Neuronal stem cell (in vitro differentiated cells): ENCODE data around the gene RNF10. TPM values are rescaled to one million over a fixed set of nuclear protein-coding genes. Genes with fewer than 3 reads are reported as not detected.
"Not testable (repeated sequence)": the region's sequence is repeated elsewhere in the genome, so short reads cannot be mapped to it uniquely, and the experiment has no call there.

Experiments
- DNase-seq: peaks from one replicate; pipeline ENCODE4 v3.0.0-alpha.2; 2013; ENCODE audit warnings: low spot score
- H2AFZ ChIP-seq: one replicate; pipeline ENCODE4 v1.6.1; 2013; ENCODE audit warnings: mild to moderate bottlenecking, low read length, inconsistent platforms
- H2AK5ac ChIP-seq: 2 replicates; pipeline ENCODE4 v1.6.1; 2013; ENCODE audit warnings: low read depth, mild to moderate bottlenecking, inconsistent platforms, low read length, moderate library complexity, mixed read lengths
- H2BK120ac ChIP-seq: 2 replicates; pipeline ENCODE4 v1.6.1; 2013; ENCODE audit warnings: low read depth, mild to moderate bottlenecking, inconsistent platforms, low read length, moderate library complexity, mixed read lengths
- H2BK12ac ChIP-seq: one replicate; pipeline ENCODE4 v1.6.1; 2013; ENCODE audit warnings: low read length, inconsistent platforms
- H2BK15ac ChIP-seq: 2 replicates; pipeline ENCODE4 v1.6.1; 2013; ENCODE audit warnings: mild to moderate bottlenecking, low read length, inconsistent platforms, mixed read lengths
- H2BK5ac ChIP-seq: one replicate; pipeline ENCODE4 v1.6.1; 2013; ENCODE audit warnings: inconsistent platforms, mild to moderate bottlenecking, low read length, moderate library complexity
- H3K14ac ChIP-seq: one replicate; pipeline ENCODE4 v1.6.1; 2013; ENCODE audit warnings: low read length, inconsistent platforms
- H3K18ac ChIP-seq: 2 replicates; pipeline ENCODE4 v1.6.1; 2013; ENCODE audit warnings: low read length, inconsistent platforms
- H3K23ac ChIP-seq: 2 replicates; pipeline ENCODE4 v1.6.1; 2013; ENCODE audit warnings: low read depth, mild to moderate bottlenecking, mixed read lengths, low read length, inconsistent platforms; ENCODE audit not compliant: poor library complexity
- H3K27ac ChIP-seq: replicated peaks from 3 replicates; pipeline ENCODE4 v1.5.1; 2013; ENCODE audit warnings: low read length, inconsistent platforms
- H3K27me3 ChIP-seq, 3 experiments: 2 replicates each; pipeline ENCODE4 v1.6.1; 2013; ENCODE audit warnings: low read length in 3 of 3, mild to moderate bottlenecking in 2 of 3, inconsistent platforms in 1 of 3, low read depth in 1 of 3, mixed read lengths in 1 of 3, moderate library complexity in 1 of 3; ENCODE audit not compliant: control insufficient read depth in 3 of 3, insufficient read depth in 3 of 3
- H3K36me3 ChIP-seq, 2 donors: replicated peaks in 1 of 2; 2 replicates each; pipeline ENCODE4 v1.6.1; 2013; ENCODE audit warnings: low read length in 2 of 2; ENCODE audit not compliant: control insufficient read depth in 2 of 2, insufficient read depth in 2 of 2
- H3K4ac ChIP-seq: 2 replicates; pipeline ENCODE4 v1.6.1; 2013; ENCODE audit warnings: inconsistent platforms, mild to moderate bottlenecking, low read length, moderate library complexity
- H3K4me1 ChIP-seq, 2 donors: 1 replicate in 1 of 2; 2 replicates in 1 of 2; pipeline ENCODE4 v1.6.1; 2013; ENCODE audit warnings: low read length in 2 of 2, low read depth in 1 of 2; ENCODE audit not compliant: control insufficient read depth in 2 of 2, insufficient read depth in 1 of 2
- H3K4me2 ChIP-seq: one replicate; pipeline ENCODE4 v1.6.1; 2013; ENCODE audit warnings: mild to moderate bottlenecking, low read length, inconsistent platforms; ENCODE audit not compliant: insufficient read depth, poor library complexity, severe bottlenecking
- H3K4me3 ChIP-seq, 2 donors: 2 replicates each; pipeline ENCODE4 v1.5.1; 2013; ENCODE audit warnings: low read length in 2 of 2, mild to moderate bottlenecking in 2 of 2, inconsistent platforms in 1 of 2, moderate library complexity in 1 of 2
- H3K79me1 ChIP-seq: one replicate; pipeline ENCODE4 v1.6.1; 2013; ENCODE audit warnings: low read depth, mild to moderate bottlenecking, inconsistent platforms, low read length, moderate library complexity
- H3K9ac ChIP-seq: one replicate; pipeline ENCODE4 v1.6.1; 2013; ENCODE audit warnings: mild to moderate bottlenecking, low read depth, low read length, inconsistent platforms; ENCODE audit not compliant: poor library complexity
- H3K9me3 ChIP-seq, 2 donors: replicated peaks in 1 of 2; 2 replicates each; pipeline versions ENCODE3 to v1.6.1; 2013; ENCODE audit warnings: low read length in 2 of 2, mild to moderate bottlenecking in 2 of 2, inconsistent platforms in 1 of 2, low read depth in 1 of 2, mixed read lengths in 1 of 2, moderate library complexity in 1 of 2; ENCODE audit not compliant: control insufficient read depth in 2 of 2, insufficient read depth in 1 of 2
- H4K8ac ChIP-seq: one replicate; pipeline ENCODE4 v1.6.1; 2013; ENCODE audit warnings: low read depth, mild to moderate bottlenecking, inconsistent platforms, low read length, moderate library complexity
- H4K91ac ChIP-seq: one replicate; pipeline ENCODE4 v1.6.1; 2013; ENCODE audit warnings: low read length, low read depth, mild to moderate bottlenecking, inconsistent platforms; ENCODE audit not compliant: poor library complexity
- WGBS, 2 donors: extraction: QIAGEN DNeasy Blood & Tissue Kit; methylation state at CpG; one replicate each; pipeline ENCODE4 v1.1.7; 2013; ENCODE audit warnings: missing lambda C conversion rate in 2 of 2, mixed read lengths in 1 of 2; ENCODE audit not compliant: insufficient read length in 2 of 2, insufficient replicate concordance in 1 of 2; ENCODE audit errors: extremely low coverage in 2 of 2; 5-methylcytosine and 5-hydroxymethylcytosine counted together
- polyA plus RNA-seq, 2 experiments: library from polyadenylated mRNA; stranded (reverse); fragments of 200-250 nt; gene quantifications; one replicate each; pipeline ENCODE4 v1.2.3, GENCODE V29; 2013

Gene RNF10
- 124 TPM for polyA plus RNA-seq (2013, experiment 1 of 2)
- polyA plus RNA-seq (2013, experiment 2 of 2) = 123 TPM

DNA sequence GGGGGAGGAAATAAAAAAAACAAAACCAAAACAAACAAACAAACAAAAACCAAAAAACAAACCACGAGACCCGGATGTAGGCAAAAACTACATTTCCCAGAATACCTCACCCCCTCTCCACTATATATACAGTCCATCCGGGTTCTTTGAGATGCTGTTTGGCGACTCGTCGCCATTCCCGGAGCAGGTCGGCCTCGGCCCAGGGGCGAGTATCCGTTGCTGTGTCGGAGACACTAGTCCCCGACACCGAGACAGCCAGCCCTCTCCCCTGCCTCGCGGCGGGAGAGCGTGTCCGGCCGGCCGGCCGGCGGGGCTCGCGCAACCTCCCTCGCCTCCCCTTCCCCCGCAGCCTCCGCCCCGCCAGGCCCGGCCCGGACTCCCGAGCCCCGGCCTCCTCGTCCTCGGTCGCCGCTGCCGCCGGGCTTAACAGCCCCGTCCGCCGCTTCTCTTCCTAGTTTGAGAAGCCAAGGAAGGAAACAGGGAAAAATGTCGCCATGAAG lies at the start of gene RNF10:
Gene RNF10 (plus strand): TSS at position 154 of the 500 bp plus-strand sequence. CDS start 456 bp downstream, outside the sequence.
- peak within 1 kb of the TSS; percentile 86 to 93 for H3K4me3 ChIP-seq
- H3K27me3 ChIP-seq = no peaks in the 10 kb centered on the region
- no peak within 1 kb of the TSS for H2BK15ac ChIP-seq
- DNase-seq = peak; percentile 90
- H3K9me3 ChIP-seq = no peaks in the 10 kb centered on the region
- H2BK5ac ChIP-seq = no peak within 1 kb of the TSS
- no peak within 1 kb of the TSS for H4K91ac ChIP-seq
- H2AK5ac ChIP-seq = no peak within 1 kb of the TSS
- H3K79me1 ChIP-seq = peaks cover 8% of the 10 kb centered on the region
- peak within 1 kb of the TSS; percentile 87 for H2AFZ ChIP-seq
- H3K4ac ChIP-seq = no peak within 1 kb of the TSS
- H3K14ac ChIP-seq = no peak within 1 kb of the TSS
- H4K8ac ChIP-seq = no peak within 1 kb of the TSS
- H3K27ac ChIP-seq = peak within 1 kb of the TSS; percentile 29
- H2BK12ac ChIP-seq = no peak within 1 kb of the TSS
- H2BK120ac ChIP-seq = no peak within 1 kb of the TSS
- H3K4me2 ChIP-seq = peak within 1 kb of the TSS; percentile 85
- peaks cover 6 to 24% of the 10 kb centered on the region in 2 donors for H3K4me1 ChIP-seq
- H3K36me3 ChIP-seq = peaks cover 0 to 38% of the 10 kb centered on the region in 2 donors
- peak within 1 kb of the TSS; percentile 94 for H3K9ac ChIP-seq
- H3K23ac ChIP-seq = peak within 1 kb of the TSS; percentile 83
- no CpG with 5 or more reads among the region's 43 CpGs for WGBS, 2 donors
- H3K18ac ChIP-seq = peak within 1 kb of the TSS; percentile 94

- Histone ChIP-seq H3K4me3 (no peak overlapping the region), H2AFZ (no peak overlapping the region), H3K27me3 (no peaks in the 10 kb centered on the region), H2AK5ac (no peak overlapping the region), H3K4ac (no peak overlapping the region), H3K27ac (no peak overlapping the region), H2BK12ac (no peak overlapping the region), H4K8ac (no peak overlapping the region), H3K36me3 (peaks cover 0 to 20% of the 10 kb centered on the region in 2 donors), H2BK15ac (no peak overlapping the region), H3K18ac (no peak overlapping the region), H3K79me1 (no peaks in the 10 kb centered on the region), H3K4me1 (peaks cover 0 to 3% of the 10 kb centered on the region in 2 donors), H3K9me3 (peaks cover 0 to 2% of the 10 kb centered on the region in 2 donors), H3K4me2 (no peak overlapping the region), H3K23ac (no peak overlapping the region), H2BK120ac (no peak overlapping the region), H4K91ac (no peak overlapping the region), H3K14ac (no peak overlapping the region), H2BK5ac (no peak overlapping the region), H3K9ac (no peak overlapping the region)
- no CpG with 5 or more reads among the region's 7 CpGs for WGBS, 2 donors
- no peak for DNase-seq
Observed at GRCh38 chr12:120485961-120486881, 47.9 kb upstream of the RNF10 start.

GRCh38 chr12:120487552-120487951 lies 46.6 kb upstream of the RNF10 start:
- H3K4me1 ChIP-seq, H3K4me2 ChIP-seq, H2AK5ac ChIP-seq, H3K23ac ChIP-seq, H2BK15ac ChIP-seq, H3K9me3 ChIP-seq, H2BK12ac ChIP-seq, H2BK5ac ChIP-seq, H2BK120ac ChIP-seq, H3K18ac ChIP-seq, H4K8ac ChIP-seq, H3K14ac ChIP-seq, H3K9ac ChIP-seq, H3K27me3 ChIP-seq, H3K4ac ChIP-seq, H2AFZ ChIP-seq, H4K91ac ChIP-seq, DNase-seq, H3K27ac ChIP-seq, H3K4me3 ChIP-seq, H3K79me1 ChIP-seq: not testable (repeated sequence)
- peaks cover 0 to 25% of the 10 kb centered on the region in 2 donors for H3K36me3 ChIP-seq
- no CpG with 5 or more reads among the region's 7 CpGs for WGBS, 2 donors

- no peak for DNase-seq
- Histone ChIP-seq H3K9me3 (peaks cover 0 to 2% of the 10 kb centered on the region in 2 donors), H3K18ac (no peak overlapping the region), H2BK15ac (no peak overlapping the region), H3K27ac (no peak overlapping the region), H3K4me3 (no peak overlapping the region), H2AFZ (no peak overlapping the region), H3K79me1 (no peaks in the 10 kb centered on the region), H3K27me3 (no peaks in the 10 kb centered on the region), H2BK5ac (no peak overlapping the region), H4K8ac (peak overlapping the region; percentile 23), H2BK120ac (no peak overlapping the region), H3K9ac (no peak overlapping the region), H3K36me3 (peaks cover 0 to 25% of the 10 kb centered on the region in 2 donors), H3K4me2 (no peak overlapping the region), H2BK12ac (no peak overlapping the region), H3K23ac (no peak overlapping the region), H3K14ac (no peak overlapping the region), H3K4ac (no peak overlapping the region), H3K4me1 (peaks cover 0 to 3% of the 10 kb centered on the region in 2 donors), H4K91ac (no peak overlapping the region), H2AK5ac (no peak overlapping the region)
- WGBS, 2 donors = no CpG with 5 or more reads among the region's 5 CpGs
Observed at GRCh38 chr12:120488057-120488640, 46.0 kb upstream of the RNF10 start.
